Muscle of leg (tissue), 11 donors: ENCODE data around the gene FAH. TPM values are rescaled to one million over a fixed set of nuclear protein-coding genes. Genes with fewer than 3 reads are reported as not detected.

Experiments
- DNase-seq: peaks from one replicate; pipeline ENCODE4 v3.0.0; 2013
- H3K27ac ChIP-seq: one replicate; pipeline ENCODE4 v1.5.1; 2013; ENCODE audit warnings: mild to moderate bottlenecking, low read length, control low read depth
- H3K27me3 ChIP-seq: one replicate; pipeline ENCODE4 v1.6.1; 2013; ENCODE audit warnings: low read length; ENCODE audit not compliant: control insufficient read depth, insufficient read depth
- H3K36me3 ChIP-seq: one replicate; pipeline ENCODE4 v1.6.1; 2013; ENCODE audit warnings: low read length; ENCODE audit not compliant: control insufficient read depth, insufficient read depth
- H3K4me1 ChIP-seq: one replicate; pipeline ENCODE4 v1.6.1; 2013; ENCODE audit warnings: low read length; ENCODE audit not compliant: control insufficient read depth, insufficient read depth
- H3K4me3 ChIP-seq: one replicate; pipeline ENCODE4 v1.5.1; 2013; ENCODE audit warnings: low read length, control low read depth
- H3K9me3 ChIP-seq: replicated peaks from 2 replicates; pipeline ENCODE4 v1.6.1; 2013; ENCODE audit warnings: low read depth, low read length; ENCODE audit not compliant: control insufficient read depth
- WGBS: methylation state at CpG from one replicate; pipeline ENCODE4 v1.1.5; 2013; ENCODE audit warnings: missing lambda C conversion rate; ENCODE audit not compliant: insufficient coverage; 5-methylcytosine and 5-hydroxymethylcytosine counted together
- polyA plus RNA-seq, 8 donors: library from polyadenylated mRNA; unstranded; fragments of 120-200 nt; gene quantifications; one replicate each; pipeline versions ENCODE4 v1.2.1 to v1.2.3, GENCODE V29; 2013; ENCODE audit warnings: inconsistent platforms in 1 of 8, low replicate concordance in 1 of 8; ENCODE audit not compliant: insufficient read length in 8 of 8, insufficient read depth in 1 of 8
- total RNA-seq: library from RNA; stranded (reverse); fragments of 120-200 nt; gene quantifications from one replicate; pipeline ENCODE4 v1.2.4, GENCODE V29; 2013

Gene FAH
- total and polyA plus RNA-seq, 9 donors = 9.9 to 19.5 (median 13.0) TPM

DNA sequence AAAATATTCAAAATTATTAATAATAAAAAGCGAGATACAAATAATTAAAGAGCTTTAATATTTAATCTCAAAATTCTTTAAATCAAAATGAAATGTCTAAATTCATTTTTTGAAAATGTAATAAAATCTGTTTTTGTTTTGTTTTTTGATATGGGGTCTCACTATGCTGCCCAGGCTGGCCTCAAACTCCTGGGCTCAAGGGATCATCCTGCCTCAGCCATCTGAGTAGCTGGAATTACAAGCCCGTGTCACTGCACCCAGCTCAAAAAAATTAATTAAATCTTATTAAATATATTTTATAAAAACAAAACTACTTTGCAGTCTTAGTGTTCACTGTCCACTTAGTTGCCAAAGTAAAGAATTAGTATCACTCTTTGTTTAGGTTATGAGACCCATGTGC, 38.4 kb downstream of the FAH start:
- Histone ChIP-seq H3K27ac (no peak overlapping the region), H3K4me3 (no peak overlapping the region), H3K9me3 (no peaks in the 10 kb centered on the region), H3K36me3 (peaks cover 4% of the 10 kb centered on the region), H3K27me3 (no peaks in the 10 kb centered on the region), H3K4me1 (no peaks in the 10 kb centered on the region)
- no CpG with 5 or more reads among the region's 2 CpGs for WGBS
- no peak for DNase-seq

DNA sequence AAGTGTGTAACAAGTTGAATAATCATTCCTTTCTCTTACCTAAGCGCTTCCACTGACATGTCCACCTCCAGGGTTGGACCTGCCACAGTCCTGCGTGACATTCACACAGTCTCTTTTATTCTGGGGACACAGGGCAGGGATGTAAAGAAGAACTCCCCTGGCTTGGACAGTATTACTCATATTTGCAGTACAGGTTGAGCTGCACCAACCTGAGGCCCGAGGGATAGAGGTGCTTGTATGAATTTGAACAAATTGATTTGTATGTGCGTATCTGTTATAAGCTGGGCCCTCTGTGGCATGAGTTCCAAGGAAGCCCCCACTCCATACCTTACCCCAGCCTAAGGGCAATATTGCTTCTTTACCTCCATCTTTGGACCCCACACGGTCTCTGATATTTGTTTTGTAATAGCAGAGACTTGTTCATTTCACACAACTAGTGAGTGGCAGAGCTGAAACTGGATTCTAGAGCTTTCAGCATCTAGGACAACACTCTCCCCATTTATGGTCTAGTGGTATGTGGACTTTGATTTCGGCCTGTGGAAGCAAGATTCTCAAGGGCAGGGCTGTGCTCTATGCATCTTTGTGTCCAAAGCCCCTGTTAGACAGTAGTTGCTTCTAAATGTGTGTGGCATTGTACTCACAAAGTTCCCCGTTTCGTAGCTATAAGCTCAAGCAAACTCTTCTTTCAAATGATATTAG, 39.2 kb downstream of the FAH start:
- no peak for DNase-seq
- Histone ChIP-seq H3K4me1 (no peaks in the 10 kb centered on the region), H3K27me3 (no peaks in the 10 kb centered on the region), H3K9me3 (no peaks in the 10 kb centered on the region), H3K4me3 (no peak overlapping the region), H3K27ac (no peak overlapping the region), H3K36me3 (no peaks in the 10 kb centered on the region)
- WGBS = 80% methylated on average over 1 of the region's 8 CpGs

DNA sequence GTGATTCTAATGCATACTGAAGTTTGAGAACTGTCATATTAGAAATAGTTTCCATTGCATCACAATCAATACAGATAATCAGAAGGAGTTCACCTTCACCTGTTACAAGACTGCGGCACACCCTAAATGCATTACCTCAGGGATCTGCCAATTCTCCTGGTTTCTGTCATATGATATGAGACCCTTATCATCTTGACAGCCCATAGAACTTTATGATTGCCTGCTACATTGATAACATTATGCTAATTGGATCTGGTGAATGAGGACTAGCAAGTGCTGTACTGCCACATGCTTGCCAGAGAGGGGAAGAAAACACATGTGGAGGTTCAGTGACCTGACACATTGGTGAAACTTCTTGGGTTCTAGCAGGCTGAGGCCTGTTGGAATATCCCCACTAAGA, 41.4 kb downstream of the FAH start:
- no peak overlapping the region for H3K27ac ChIP-seq
- WGBS = no CpG with 5 or more reads among the region's 1 CpG
- no peak overlapping the region for H3K4me3 ChIP-seq
- DNase-seq = no peak
- H3K36me3 ChIP-seq = no peaks in the 10 kb centered on the region
- no peaks in the 10 kb centered on the region for H3K9me3 ChIP-seq
- H3K4me1 ChIP-seq = no peaks in the 10 kb centered on the region
- no peaks in the 10 kb centered on the region for H3K27me3 ChIP-seq

DNA sequence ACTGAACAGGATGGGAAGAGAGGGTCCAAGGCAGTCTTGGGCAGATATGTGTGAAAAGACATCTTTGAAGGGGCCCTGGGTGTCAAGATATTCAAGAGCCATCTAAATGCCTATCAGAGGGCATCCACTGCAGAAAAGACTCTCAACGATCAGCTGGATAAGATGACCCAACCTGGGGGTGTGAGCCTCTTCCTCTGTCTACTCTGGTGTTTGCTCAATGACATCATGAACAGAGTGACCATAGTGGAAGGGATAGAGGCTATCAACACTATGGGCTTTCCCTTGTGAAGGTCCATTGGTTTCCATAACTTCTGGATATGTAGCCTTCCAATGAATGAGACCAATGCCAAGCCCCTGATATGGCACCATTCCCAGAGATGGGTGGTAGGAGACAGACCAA, 42.1 kb downstream of the FAH start:
- no CpG with 5 or more reads among the region's 1 CpG for WGBS
- DNase-seq = no peak
- no peaks in the 10 kb centered on the region for H3K36me3 ChIP-seq
- no peaks in the 10 kb centered on the region for H3K9me3 ChIP-seq
- peaks cover 1% of the 10 kb centered on the region for H3K27me3 ChIP-seq
- no peaks in the 10 kb centered on the region for H3K4me1 ChIP-seq
- no peak overlapping the region for H3K27ac ChIP-seq
- no peak overlapping the region for H3K4me3 ChIP-seq

DNA sequence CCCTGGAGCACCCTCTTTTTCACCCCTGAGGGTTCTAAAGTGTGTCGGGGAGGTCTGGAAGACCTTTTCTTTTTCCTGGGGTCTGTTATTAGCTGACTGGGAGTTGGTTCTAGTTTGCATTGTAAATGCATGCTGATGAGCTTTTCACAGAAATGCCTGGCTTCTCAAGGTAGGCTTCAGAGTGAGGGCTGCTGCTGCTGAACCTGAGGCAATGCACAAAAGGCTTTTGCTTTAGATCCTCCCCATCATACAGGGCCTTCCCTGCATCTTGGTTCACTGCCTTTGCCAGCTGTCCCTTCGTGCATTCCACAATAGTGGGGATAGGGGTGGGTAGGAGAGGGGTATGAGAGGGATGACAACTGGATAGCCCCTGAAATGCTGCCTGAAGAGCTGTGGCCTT, 46.6 kb downstream of the FAH start:
- Histone ChIP-seq H3K4me3 (no peak overlapping the region), H3K36me3 (no peaks in the 10 kb centered on the region), H3K4me1 (no peaks in the 10 kb centered on the region), H3K9me3 (no peaks in the 10 kb centered on the region), H3K27me3 (peaks cover 2% of the 10 kb centered on the region), H3K27ac (no peak overlapping the region)
- WGBS = 50% methylated on average over 1 of the region's 2 CpGs
- no peak for DNase-seq

DNA sequence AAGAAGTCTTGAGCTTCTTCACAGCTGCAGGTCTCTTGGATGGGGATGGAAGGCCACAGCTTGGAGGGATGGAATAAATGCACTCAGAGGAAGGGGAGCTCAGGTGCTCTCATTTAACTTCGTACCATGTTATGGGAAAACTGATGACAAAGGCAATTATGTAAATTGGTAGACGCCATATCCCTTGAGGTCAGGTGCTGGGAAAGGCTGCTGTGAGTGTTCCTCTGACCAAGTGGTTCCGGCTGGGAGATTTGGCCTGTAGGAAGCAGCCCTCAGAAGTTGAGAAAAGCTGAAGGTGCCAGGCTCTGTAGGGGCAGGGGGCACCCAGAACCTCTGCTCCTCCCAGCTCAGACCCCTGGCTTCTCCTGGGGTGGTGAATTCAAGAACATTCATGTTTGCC, 47.1 kb downstream of the FAH start:
- 63% methylated on average over 3 of the region's 3 CpGs for WGBS
- H3K36me3 ChIP-seq = no peaks in the 10 kb centered on the region

DNA sequence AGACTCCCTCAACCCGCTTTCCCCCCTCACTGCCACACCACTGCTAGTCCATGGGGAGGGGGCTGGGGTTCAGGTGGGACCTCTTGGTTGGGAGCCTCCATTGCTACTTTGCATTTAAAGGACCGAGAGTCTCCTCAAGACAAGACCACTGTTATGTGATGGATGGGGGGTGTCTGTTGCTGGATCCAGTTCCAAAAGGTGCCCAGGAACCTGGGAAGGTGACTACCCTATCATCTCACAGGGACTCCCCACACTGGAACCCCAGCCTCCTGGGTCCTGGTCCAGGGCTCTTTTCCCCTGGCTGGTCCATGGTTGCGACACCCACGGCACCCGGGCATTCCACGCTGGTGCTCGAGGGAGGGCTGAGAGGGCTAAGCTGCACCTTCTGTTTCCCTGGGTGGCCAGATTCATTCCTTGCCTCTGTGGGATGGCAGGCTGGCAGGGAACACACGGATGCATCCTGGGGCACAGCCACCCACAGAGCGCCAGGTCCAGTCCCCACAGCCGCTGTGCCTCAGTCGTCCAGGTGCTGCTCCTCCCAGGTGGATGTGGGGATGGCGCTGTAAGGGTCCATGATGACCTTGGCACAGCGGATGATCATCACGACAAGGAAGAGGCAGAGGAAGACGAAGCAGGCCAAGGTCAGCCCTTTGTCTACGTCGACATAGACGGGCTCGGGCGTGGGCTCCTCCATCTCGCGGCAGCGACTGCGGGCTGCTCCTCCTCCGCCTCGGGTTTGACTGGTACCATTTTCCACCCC, 48.6 kb downstream of the FAH start:
- whole genome bisulfite sequencing = 93% methylated on average over 15 of the region's 26 CpGs
- Histone ChIP-seq H3K27me3 (peaks cover 2% of the 10 kb centered on the region), H3K4me1 (no peaks in the 10 kb centered on the region), H3K27ac (no peak overlapping the region), H3K9me3 (no peaks in the 10 kb centered on the region), H3K36me3 (no peaks in the 10 kb centered on the region), H3K4me3 (no peak overlapping the region)
- DNase-seq = no peak

More for the DNA sequence above, 47.1 kb downstream of the FAH start:
- H3K9me3 ChIP-seq = no peaks in the 10 kb centered on the region
- DNase-seq = no peak
- H3K27me3 ChIP-seq = peaks cover 2% of the 10 kb centered on the region
- H3K4me3 ChIP-seq = no peak overlapping the region
- H3K27ac ChIP-seq = no peak overlapping the region
- no peaks in the 10 kb centered on the region for H3K4me1 ChIP-seq

DNA sequence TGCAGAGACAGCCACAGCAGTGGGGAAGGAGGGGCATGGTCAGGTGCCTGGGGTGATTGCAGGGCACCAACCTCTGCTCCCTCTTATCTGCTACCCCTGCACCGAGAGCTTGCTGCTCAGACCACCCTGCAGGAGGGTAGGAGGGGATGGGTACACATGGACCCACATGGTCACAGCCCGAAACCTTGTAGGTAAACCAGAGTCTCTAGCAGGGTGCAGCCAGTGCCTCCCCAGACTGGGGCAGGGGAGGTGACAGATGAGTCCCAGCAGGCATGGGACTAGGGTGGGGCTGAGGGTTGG, 49.2 kb downstream of the FAH start:
- DNase-seq = no peak
- WGBS = no CpG with 5 or more reads among the region's 2 CpGs
- Histone ChIP-seq H3K27ac (no peak overlapping the region), H3K36me3 (no peaks in the 10 kb centered on the region), H3K27me3 (peaks cover 2% of the 10 kb centered on the region), H3K4me3 (no peak overlapping the region), H3K4me1 (no peaks in the 10 kb centered on the region), H3K9me3 (no peaks in the 10 kb centered on the region)

DNA sequence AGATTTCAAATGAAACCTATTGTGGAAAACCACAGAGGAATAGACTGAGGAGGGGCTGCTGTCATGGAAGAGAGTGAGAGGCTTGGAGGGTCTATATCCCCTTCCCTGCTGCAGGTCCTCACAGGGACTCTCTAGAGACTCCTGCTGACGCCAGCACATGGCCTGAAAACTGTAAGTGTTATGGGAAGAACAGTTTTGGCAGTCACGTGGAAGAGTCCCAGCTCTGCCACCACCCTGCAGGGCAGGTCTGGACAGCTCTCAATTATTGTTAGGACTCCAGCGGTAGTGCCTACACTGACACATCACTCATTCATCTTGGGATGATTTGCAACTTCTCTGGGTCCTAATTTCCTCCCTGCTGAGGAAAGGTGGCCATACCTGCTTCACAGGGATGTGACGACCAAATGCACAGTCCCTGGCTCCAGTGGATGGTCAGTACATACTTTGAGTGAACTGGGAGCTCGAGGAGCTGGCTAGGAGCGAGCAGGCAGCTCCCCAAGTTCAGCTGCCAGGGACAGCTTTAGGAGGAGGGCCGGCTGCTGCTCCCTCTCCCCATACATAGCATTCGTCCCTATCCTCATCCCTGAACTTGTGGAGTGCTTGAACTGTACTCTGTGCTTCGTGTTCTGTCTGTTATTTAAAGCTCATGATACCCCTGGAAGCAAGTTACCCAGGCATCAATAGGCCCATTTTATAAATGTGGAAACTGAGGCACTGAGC, 50.0 kb downstream of the FAH start:
- Histone ChIP-seq H3K27ac (no peak overlapping the region), H3K9me3 (no peaks in the 10 kb centered on the region), H3K4me1 (no peaks in the 10 kb centered on the region), H3K4me3 (no peak overlapping the region), H3K27me3 (peaks cover 2% of the 10 kb centered on the region), H3K36me3 (no peaks in the 10 kb centered on the region)
- 58% methylated on average over 3 of the region's 9 CpGs for WGBS
- no peak for DNase-seq

DNA sequence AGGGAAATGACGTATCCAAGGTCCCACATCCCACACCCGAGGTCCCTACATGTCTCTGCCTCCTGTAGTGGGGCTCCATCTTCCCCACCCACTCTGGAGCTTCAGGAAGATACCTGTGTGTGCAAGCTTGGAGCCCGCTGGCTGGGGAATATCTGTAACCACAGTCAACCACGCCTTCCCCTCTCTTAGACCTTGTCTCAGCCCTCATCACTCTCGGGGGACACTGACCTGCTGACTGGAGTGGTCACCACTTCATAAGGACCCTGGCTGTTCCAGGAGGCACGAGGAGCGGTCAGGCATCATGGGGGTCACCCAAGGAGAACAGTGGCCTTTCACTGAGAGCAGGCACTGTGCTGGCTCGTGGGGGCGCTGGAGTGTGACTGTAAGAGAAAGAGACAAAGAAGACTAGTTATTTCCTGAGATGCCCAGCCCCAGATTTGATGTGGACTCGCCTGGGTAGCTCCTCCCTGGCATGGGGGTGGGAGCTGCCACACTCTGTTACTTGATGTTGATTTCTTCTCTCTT, 50.6 kb downstream of the FAH start:
- no peaks in the 10 kb centered on the region for H3K9me3 ChIP-seq
- H3K27me3 ChIP-seq = peaks cover 2% of the 10 kb centered on the region
- no peak for DNase-seq
- H3K4me3 ChIP-seq = no peak overlapping the region
- WGBS = 84% methylated on average over 8 of the region's 10 CpGs
- H3K4me1 ChIP-seq = no peaks in the 10 kb centered on the region
- H3K27ac ChIP-seq = no peak overlapping the region
- H3K36me3 ChIP-seq = no peaks in the 10 kb centered on the region
